Adrenal gland (tissue), 5 donors: ENCODE results near the gene C13orf42.

Source experiments
- POLR2A ChIP-seq, 2 donors: fragments of 450-650 bp; IDR thresholded peaks; one replicate each; pipeline ENCODE4 v1.6.1; 2017; ENCODE audit warnings: antibody characterized with exemption in 2 of 2, mild to moderate bottlenecking in 2 of 2, moderate library complexity in 1 of 2
- TF ChIP-seq, protein P1 (sequence below), 6 experiments: fragments of 450-650 bp in 4 of 6; fragments of 200-600 bp in 2 of 6; sonication (generic) in 1 of 6; IDR thresholded peaks; 1 replicate in 5 of 6; 2 replicates in 1 of 6; pipeline versions ENCODE4 v1.5.1 to v1.8.0; 2016 to 2021; ENCODE audit warnings: antibody characterized with exemption in 6 of 6, mild to moderate bottlenecking in 2 of 6, moderate library complexity in 1 of 6
- donor health status: DM: no; HTN: no; CAD: no.

DNA sequence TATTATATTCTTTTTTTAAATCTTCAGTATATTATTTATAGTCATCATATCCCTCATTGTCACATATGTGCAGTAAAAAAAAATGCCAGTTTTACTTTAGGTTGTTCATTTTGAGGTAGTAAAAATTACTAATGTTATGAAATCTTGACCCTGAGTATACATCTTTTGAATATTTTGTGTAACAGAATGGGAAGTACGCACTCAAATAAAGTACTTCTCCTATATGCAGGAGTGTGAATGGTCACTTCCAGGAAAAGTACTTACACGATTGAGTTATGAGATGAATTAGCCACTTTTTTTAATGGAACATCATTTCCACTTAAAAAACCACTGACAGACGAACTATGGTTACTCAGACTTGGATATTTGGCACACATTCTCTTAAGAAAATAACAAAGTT, 58.5 kb downstream of the C13orf42 start:
- TF ChIP-seq, protein P1, sequence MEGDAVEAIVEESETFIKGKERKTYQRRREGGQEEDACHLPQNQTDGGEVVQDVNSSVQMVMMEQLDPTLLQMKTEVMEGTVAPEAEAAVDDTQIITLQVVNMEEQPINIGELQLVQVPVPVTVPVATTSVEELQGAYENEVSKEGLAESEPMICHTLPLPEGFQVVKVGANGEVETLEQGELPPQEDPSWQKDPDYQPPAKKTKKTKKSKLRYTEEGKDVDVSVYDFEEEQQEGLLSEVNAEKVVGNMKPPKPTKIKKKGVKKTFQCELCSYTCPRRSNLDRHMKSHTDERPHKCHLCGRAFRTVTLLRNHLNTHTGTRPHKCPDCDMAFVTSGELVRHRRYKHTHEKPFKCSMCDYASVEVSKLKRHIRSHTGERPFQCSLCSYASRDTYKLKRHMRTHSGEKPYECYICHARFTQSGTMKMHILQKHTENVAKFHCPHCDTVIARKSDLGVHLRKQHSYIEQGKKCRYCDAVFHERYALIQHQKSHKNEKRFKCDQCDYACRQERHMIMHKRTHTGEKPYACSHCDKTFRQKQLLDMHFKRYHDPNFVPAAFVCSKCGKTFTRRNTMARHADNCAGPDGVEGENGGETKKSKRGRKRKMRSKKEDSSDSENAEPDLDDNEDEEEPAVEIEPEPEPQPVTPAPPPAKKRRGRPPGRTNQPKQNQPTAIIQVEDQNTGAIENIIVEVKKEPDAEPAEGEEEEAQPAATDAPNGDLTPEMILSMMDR (IDR thresholded peaks at IDR 0.05): no peak
- TF ChIP-seq POLR2A (IDR thresholded peaks at IDR 0.05): no peak
